ENCODE measurements around the gene FUT2. TPM values are rescaled to one million over a fixed set of nuclear protein-coding genes. Genes with fewer than 3 reads are reported as not detected.

FUT2 gene
- total and polyA plus RNA-seq, 2 of the 13 experiments (the other 11 are each of a cell fraction or from before 2014, with no cell fraction given): 0.07 TPM; not detected in 1

DNA sequence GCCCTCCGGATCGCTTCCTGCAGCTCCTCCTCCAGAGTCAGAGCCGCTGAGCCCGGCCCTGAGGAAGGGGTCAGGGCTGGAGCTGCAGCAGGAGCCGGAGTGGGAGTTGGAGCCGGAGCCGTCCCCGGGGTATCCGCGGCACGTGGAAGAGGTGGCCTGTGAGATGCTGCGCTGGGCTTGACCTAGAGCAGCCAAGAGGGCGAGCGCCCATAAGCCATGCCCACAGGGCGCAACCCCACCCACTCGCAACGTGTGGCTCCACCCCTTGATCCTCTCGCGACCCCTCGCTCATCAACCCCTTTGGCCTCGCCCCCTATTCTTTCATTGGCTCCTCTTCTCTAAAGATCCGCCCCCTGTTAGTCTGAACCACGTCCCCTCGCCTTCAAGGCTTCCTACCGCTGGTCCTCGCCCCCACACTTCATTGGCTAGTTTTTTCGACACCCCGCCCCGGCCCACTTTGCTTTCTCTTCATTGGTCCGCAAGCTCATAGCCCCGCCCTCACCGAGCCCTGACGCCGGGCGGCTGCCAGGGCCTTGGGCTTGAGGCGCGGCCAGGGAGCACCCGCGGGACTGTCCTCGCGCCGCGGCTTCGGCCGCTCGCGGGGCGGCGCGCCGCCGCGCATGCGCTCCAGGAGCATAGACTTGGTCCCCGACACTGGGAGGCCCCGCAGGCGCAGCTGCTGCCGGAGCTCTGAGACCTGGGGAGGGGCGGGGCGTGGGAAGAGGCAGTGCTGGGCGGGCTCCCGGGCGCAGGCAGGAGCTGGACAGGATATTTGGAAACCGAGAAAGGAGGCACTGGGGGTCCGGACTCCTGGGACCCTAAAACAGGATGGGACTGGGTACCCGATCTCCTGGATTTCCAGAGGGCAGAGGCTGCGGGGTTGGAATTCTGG, 18.3 kb downstream of the FUT2 start (continued):
- TF ChIP-seq, protein P1, sequence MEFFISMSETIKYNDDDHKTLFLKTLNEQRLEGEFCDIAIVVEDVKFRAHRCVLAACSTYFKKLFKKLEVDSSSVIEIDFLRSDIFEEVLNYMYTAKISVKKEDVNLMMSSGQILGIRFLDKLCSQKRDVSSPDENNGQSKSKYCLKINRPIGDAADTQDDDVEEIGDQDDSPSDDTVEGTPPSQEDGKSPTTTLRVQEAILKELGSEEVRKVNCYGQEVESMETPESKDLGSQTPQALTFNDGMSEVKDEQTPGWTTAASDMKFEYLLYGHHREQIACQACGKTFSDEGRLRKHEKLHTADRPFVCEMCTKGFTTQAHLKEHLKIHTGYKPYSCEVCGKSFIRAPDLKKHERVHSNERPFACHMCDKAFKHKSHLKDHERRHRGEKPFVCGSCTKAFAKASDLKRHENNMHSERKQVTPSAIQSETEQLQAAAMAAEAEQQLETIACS (CRISPR knock-in tag; IDR thresholded peaks at IDR 0.05): 0 out of 2 replicates have a peak, but pooled peaks have one; percentile 25
- peak; percentile 75 for TF ChIP-seq RBFOX2 (IDR thresholded peaks at IDR 0.05; ENCODE audit: low read depth, low read length)
- TF ChIP-seq, protein P2, sequence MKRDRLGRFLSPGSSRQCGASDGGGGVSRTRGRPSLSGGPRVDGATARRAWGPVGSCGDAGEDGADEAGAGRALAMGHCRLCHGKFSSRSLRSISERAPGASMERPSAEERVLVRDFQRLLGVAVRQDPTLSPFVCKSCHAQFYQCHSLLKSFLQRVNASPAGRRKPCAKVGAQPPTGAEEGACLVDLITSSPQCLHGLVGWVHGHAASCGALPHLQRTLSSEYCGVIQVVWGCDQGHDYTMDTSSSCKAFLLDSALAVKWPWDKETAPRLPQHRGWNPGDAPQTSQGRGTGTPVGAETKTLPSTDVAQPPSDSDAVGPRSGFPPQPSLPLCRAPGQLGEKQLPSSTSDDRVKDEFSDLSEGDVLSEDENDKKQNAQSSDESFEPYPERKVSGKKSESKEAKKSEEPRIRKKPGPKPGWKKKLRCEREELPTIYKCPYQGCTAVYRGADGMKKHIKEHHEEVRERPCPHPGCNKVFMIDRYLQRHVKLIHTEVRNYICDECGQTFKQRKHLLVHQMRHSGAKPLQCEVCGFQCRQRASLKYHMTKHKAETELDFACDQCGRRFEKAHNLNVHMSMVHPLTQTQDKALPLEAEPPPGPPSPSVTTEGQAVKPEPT (CRISPR knock-in tag; IDR thresholded peaks at IDR 0.05; ENCODE audit: low read depth): peak; percentile 11; the same call in 1 of the 2 replicates
- TF ChIP-seq AGO2 (optimal IDR thresholded peaks at IDR 0.05; ENCODE audit: low read depth, low read length): peak; percentile 80
- peak; percentile 88 for TF ChIP-seq NFYC (CRISPR knock-in tag; IDR thresholded peaks at IDR 0.05)
- TF ChIP-seq, protein P3, sequence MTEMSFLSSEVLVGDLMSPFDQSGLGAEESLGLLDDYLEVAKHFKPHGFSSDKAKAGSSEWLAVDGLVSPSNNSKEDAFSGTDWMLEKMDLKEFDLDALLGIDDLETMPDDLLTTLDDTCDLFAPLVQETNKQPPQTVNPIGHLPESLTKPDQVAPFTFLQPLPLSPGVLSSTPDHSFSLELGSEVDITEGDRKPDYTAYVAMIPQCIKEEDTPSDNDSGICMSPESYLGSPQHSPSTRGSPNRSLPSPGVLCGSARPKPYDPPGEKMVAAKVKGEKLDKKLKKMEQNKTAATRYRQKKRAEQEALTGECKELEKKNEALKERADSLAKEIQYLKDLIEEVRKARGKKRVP (CRISPR knock-in tag; IDR thresholded peaks at IDR 0.05): 0 out of 4 replicates have a peak, but pooled peaks of 1 of the 2 experiments have one; percentile 22
- 0 out of 2 replicates have a peak, but pooled peaks have one; percentile 29 for TF ChIP-seq ZNF788 (CRISPR knock-in tag; IDR thresholded peaks at IDR 0.05; ENCODE audit: borderline replicate concordance)
- 0 out of 2 replicates have a peak, but pooled peaks have one; percentile 54 for TF ChIP-seq CBFB (CRISPR knock-in tag; IDR thresholded peaks at IDR 0.05)
- TF ChIP-seq, protein P4, sequence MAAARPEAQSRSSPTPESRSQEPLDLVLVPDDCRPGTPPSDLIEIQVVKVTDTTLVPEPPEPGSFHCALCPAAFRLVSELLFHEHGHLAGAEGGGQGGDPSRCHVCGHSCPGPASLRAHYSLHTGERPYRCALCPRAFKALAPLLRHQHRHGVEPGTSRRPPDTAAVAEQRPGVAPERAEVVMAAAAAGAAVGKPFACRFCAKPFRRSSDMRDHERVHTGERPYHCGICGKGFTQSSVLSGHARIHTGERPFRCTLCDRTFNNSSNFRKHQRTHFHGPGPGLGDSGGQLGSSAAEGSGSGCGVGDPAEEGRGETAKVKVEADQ (CRISPR knock-in tag; IDR thresholded peaks at IDR 0.05; ENCODE audit: borderline replicate concordance): 0 out of 2 replicates have a peak, but pooled peaks have one; percentile 51
- TF ChIP-seq RFX3 (CRISPR knock-in tag; IDR thresholded peaks at IDR 0.05): no peak
- no peak; the same call in 1 of the 2 replicates for TF ChIP-seq KDM3A (CRISPR knock-in tag; IDR thresholded peaks at IDR 0.05; ENCODE audit: low read depth)
- TF ChIP-seq SP1 (IDR thresholded peaks at IDR 0.05): no peak
- TF ChIP-seq SP1 (CRISPR knock-in tag; IDR thresholded peaks at IDR 0.05): peak; percentile 78
- 0 out of 2 replicates have a peak, but pooled peaks have one; percentile 74 for TF ChIP-seq HOXA3 (CRISPR knock-in tag; IDR thresholded peaks at IDR 0.05)
- peak; percentile 44; the same call in 1 of the 2 replicates for TF ChIP-seq GLI4 (CRISPR knock-in tag; IDR thresholded peaks at IDR 0.05; ENCODE audit: borderline replicate concordance)
- no peak for TF ChIP-seq SMYD3 (CRISPR knock-in tag; IDR thresholded peaks at IDR 0.05)
- TF ChIP-seq, protein P5, sequence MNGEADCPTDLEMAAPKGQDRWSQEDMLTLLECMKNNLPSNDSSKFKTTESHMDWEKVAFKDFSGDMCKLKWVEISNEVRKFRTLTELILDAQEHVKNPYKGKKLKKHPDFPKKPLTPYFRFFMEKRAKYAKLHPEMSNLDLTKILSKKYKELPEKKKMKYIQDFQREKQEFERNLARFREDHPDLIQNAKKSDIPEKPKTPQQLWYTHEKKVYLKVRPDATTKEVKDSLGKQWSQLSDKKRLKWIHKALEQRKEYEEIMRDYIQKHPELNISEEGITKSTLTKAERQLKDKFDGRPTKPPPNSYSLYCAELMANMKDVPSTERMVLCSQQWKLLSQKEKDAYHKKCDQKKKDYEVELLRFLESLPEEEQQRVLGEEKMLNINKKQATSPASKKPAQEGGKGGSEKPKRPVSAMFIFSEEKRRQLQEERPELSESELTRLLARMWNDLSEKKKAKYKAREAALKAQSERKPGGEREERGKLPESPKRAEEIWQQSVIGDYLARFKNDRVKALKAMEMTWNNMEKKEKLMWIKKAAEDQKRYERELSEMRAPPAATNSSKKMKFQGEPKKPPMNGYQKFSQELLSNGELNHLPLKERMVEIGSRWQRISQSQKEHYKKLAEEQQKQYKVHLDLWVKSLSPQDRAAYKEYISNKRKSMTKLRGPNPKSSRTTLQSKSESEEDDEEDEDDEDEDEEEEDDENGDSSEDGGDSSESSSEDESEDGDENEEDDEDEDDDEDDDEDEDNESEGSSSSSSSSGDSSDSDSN (CRISPR knock-in tag; IDR thresholded peaks at IDR 0.05): peak; percentile 39; the same call in 1 of the 2 replicates
- peak; percentile 68 for TF ChIP-seq GABPB1 (CRISPR knock-in tag; IDR thresholded peaks at IDR 0.05)
- TF ChIP-seq CREM (IDR thresholded peaks at IDR 0.05): peak; percentile 47
- no peak for TF ChIP-seq CREM (CRISPR knock-in tag; IDR thresholded peaks at IDR 0.05)
- TF ChIP-seq ZNF605 (CRISPR knock-in tag; IDR thresholded peaks at IDR 0.05): no peak
- peak; percentile 37; the same call in 1 of the 2 replicates for TF ChIP-seq ZBTB7B (CRISPR knock-in tag; IDR thresholded peaks at IDR 0.05)
- TF ChIP-seq REXO4 (CRISPR knock-in tag; IDR thresholded peaks at IDR 0.05; ENCODE audit: borderline replicate concordance): no peak
